IMR-90 (cell line): ENCODE results near the gene NOSTRIN. TPM values are rescaled to one million over a fixed set of nuclear protein-coding genes. Genes with fewer than 3 reads are reported as not detected.

Experiments used
- ATAC-seq: fragments of 200-7000 bp; cut with Tn5 transposase; 2 replicates; pipeline ENCODE4 v1.9.1; 2020; ENCODE audit warnings: low read depth, mild to moderate bottlenecking, moderate library complexity
- BruUV-seq: library from RNA; stranded (reverse); fragments of 400-500 nt; replicated peaks from 2 replicates; lab custom pipeline; 2021; lab: Mats Ljungman, UMichigan
- CTCF ChIA-PET: fragments of 300-600 bp; formaldehyde crosslinking; extraction: SDS; loops from one replicate; lab custom pipeline; 2021; ENCODE audit warnings: antibody characterized with exemption; lab: Yijun Ruan, JAX
- POLR2A ChIA-PET: fragments of 300-600 bp; sonication (Branson Sonifier 250); formaldehyde crosslinking; loops from one replicate; lab custom pipeline; 2022; ENCODE audit warnings: antibody characterized with exemption; ENCODE audit not compliant: unreplicated experiment; lab: Charles Lee
- DNase-seq: peaks from one replicate; pipeline ENCODE4 v3.0.0; 2013
- H2AFZ ChIP-seq: replicated peaks from 2 replicates; pipeline ENCODE3; 2013; ENCODE audit warnings: low read length, mild to moderate bottlenecking; ENCODE audit not compliant: poor library complexity
- H2AK5ac ChIP-seq: 2 replicates; pipeline ENCODE4 v1.6.1; 2013; ENCODE audit warnings: low read depth, low read length, inconsistent platforms
- H2AK9ac ChIP-seq: replicated peaks from 2 replicates; pipeline ENCODE3; 2013; ENCODE audit warnings: mild to moderate bottlenecking, low read depth, low read length, moderate library complexity; ENCODE audit not compliant: poor library complexity
- H2BK120ac ChIP-seq: 2 replicates; pipeline ENCODE4 v1.6.1; 2013; ENCODE audit warnings: low read depth, low read length, inconsistent platforms
- H2BK15ac ChIP-seq: 3 replicates; pipeline ENCODE4 v1.6.1; 2013; ENCODE audit warnings: low read depth, low read length, inconsistent platforms
- H2BK20ac ChIP-seq: 2 replicates; pipeline ENCODE4 v1.6.1; 2013; ENCODE audit warnings: low read depth, mild to moderate bottlenecking, inconsistent platforms, low read length, moderate library complexity
- H2BK5ac ChIP-seq: 2 replicates; pipeline ENCODE4 v1.6.1; 2013; ENCODE audit warnings: mild to moderate bottlenecking, low read depth, low read length, inconsistent platforms; ENCODE audit not compliant: poor library complexity, severe bottlenecking
- H3K14ac ChIP-seq: replicated peaks from 2 replicates; pipeline ENCODE4 v1.6.1; 2013; ENCODE audit warnings: low read depth, low read length, inconsistent platforms
- H3K18ac ChIP-seq: 2 replicates; pipeline ENCODE4 v1.6.1; 2013; ENCODE audit warnings: low read depth, low read length, control low read depth
- H3K23ac ChIP-seq: 2 replicates; pipeline ENCODE4 v1.6.1; 2013; ENCODE audit warnings: low read depth, low read length, inconsistent platforms
- H3K27ac ChIP-seq: 2 replicates; pipeline ENCODE4 v1.5.1; 2013; ENCODE audit warnings: mild to moderate bottlenecking, control low read depth, low read length; ENCODE audit not compliant: insufficient read depth
- H3K27me3 ChIP-seq: 2 replicates; pipeline ENCODE4 v1.6.1; 2013; ENCODE audit warnings: low read length; ENCODE audit not compliant: control insufficient read depth, insufficient read depth
- H3K36me3 ChIP-seq: 2 replicates; pipeline ENCODE4 v1.6.1; 2013; ENCODE audit warnings: low read length, mixed read lengths; ENCODE audit not compliant: control insufficient read depth, insufficient read depth
- H3K4ac ChIP-seq: 2 replicates; pipeline ENCODE4 v1.6.1; 2013; ENCODE audit warnings: low read depth, low read length, inconsistent platforms
- H3K4me1 ChIP-seq: 2 replicates; pipeline ENCODE4 v1.6.1; 2013; ENCODE audit warnings: low read length, mixed read lengths; ENCODE audit not compliant: control insufficient read depth, insufficient read depth
- H3K4me2 ChIP-seq: 2 replicates; pipeline ENCODE4 v1.6.1; 2013; ENCODE audit warnings: low read depth, mild to moderate bottlenecking, control low read depth, low read length, moderate library complexity
- H3K4me3 ChIP-seq: 2 replicates; pipeline ENCODE4 v1.5.1; 2013; ENCODE audit warnings: low read depth, mild to moderate bottlenecking, control low read depth, low read length, moderate library complexity; ENCODE audit not compliant: insufficient read depth
- H3K56ac ChIP-seq: 2 replicates; pipeline ENCODE4 v1.6.1; 2013; ENCODE audit warnings: low read length, inconsistent platforms; ENCODE audit not compliant: insufficient read depth; ENCODE audit errors: extremely low read depth
- H3K79me1 ChIP-seq, 2 experiments: 2 replicates each; pipeline ENCODE4 v1.6.1; 2013; ENCODE audit warnings: low read length in 2 of 2, inconsistent platforms in 1 of 2, low read depth in 1 of 2
- H3K9ac ChIP-seq: 2 replicates; pipeline ENCODE4 v1.6.1; 2013; ENCODE audit warnings: low read depth, low read length, control low read depth
- H3K9me1 ChIP-seq: 2 replicates; pipeline ENCODE4 v1.6.1; 2013; ENCODE audit warnings: low read length, inconsistent platforms; ENCODE audit not compliant: insufficient read depth
- H3K9me3 ChIP-seq: 2 replicates; pipeline ENCODE4 v1.6.1; 2013; ENCODE audit warnings: low read length; ENCODE audit not compliant: control insufficient read depth, insufficient read depth
- H4K20me1 ChIP-seq: 2 replicates; pipeline ENCODE4 v1.6.1; 2013; ENCODE audit warnings: low read length, inconsistent platforms; ENCODE audit not compliant: insufficient read depth
- H4K5ac ChIP-seq: 2 replicates; pipeline ENCODE4 v1.6.1; 2013; ENCODE audit warnings: mild to moderate bottlenecking, low read depth, low read length, control low read depth
- H4K8ac ChIP-seq, 2 experiments: 2 replicates each; pipeline ENCODE4 v1.6.1; 2013; ENCODE audit warnings: low read depth in 2 of 2, low read length in 2 of 2, control low read depth in 1 of 2, inconsistent platforms in 1 of 2
- H4K91ac ChIP-seq: 2 replicates; pipeline ENCODE4 v1.6.1; 2013; ENCODE audit warnings: low read depth, low read length, inconsistent platforms; ENCODE audit not compliant: insufficient read depth
- BHLHE40 ChIP-seq: fragments of 150-350 bp; IDR thresholded peaks from 2 replicates; pipeline ENCODE4 v1.6.1; 2016; ENCODE audit warnings: mild to moderate bottlenecking, low read depth, low read length
- CEBPB ChIP-seq: IDR thresholded peaks from 2 replicates; pipeline ENCODE4 v1.6.1; 2012; ENCODE audit warnings: low read depth, low read length, improper control_type of control experiment
- CTCF ChIP-seq: conservative IDR thresholded peaks from 2 replicates; pipeline ENCODE4 v1.5.1; 2012; ENCODE audit warnings: mild to moderate bottlenecking, low read depth, low read length, improper control_type of control experiment
- ELK1 ChIP-seq: fragments of 150-350 bp; IDR thresholded peaks from 2 replicates; pipeline ENCODE4 v1.6.1; 2016; ENCODE audit warnings: low read depth, mild to moderate bottlenecking, low read length, moderate library complexity, borderline replicate concordance
- FOS ChIP-seq: fragments of 150-350 bp; IDR thresholded peaks from 2 replicates; pipeline ENCODE4 v1.6.1; 2016; ENCODE audit warnings: low read depth, low read length
- MAFK ChIP-seq: IDR thresholded peaks from 2 replicates; pipeline ENCODE4 v1.6.1; 2012; ENCODE audit warnings: low read depth, low read length, improper control_type of control experiment
- MXI1 ChIP-seq: IDR thresholded peaks from 2 replicates; pipeline ENCODE4 v1.6.1; 2012; ENCODE audit warnings: low read depth, mild to moderate bottlenecking, low read length, moderate library complexity, borderline replicate concordance
- POLR2A ChIP-seq: IDR thresholded peaks from 2 replicates; pipeline ENCODE4 v1.6.1; 2012; ENCODE audit warnings: mild to moderate bottlenecking, low read depth, low read length
- RAD21 ChIP-seq: IDR thresholded peaks from 2 replicates; pipeline ENCODE4 v1.6.1; 2012; ENCODE audit warnings: low read length, improper control_type of control experiment
- RFX5 ChIP-seq: IDR thresholded peaks from 2 replicates; pipeline ENCODE4 v1.8.0; 2012; ENCODE audit warnings: low read depth, mild to moderate bottlenecking, low read length, moderate library complexity
- SMC3 ChIP-seq: fragments of 150-350 bp; IDR thresholded peaks from 2 replicates; pipeline ENCODE4 v1.6.1; 2016; ENCODE audit warnings: low read depth, mild to moderate bottlenecking, antibody characterized with exemption, low read length, moderate library complexity
- WGBS, 2 experiments: methylation state at CpG; one replicate each; pipeline versions ENCODE4 v1.1.5 to v1.1.7; 2013; ENCODE audit warnings: missing lambda C conversion rate in 2 of 2; ENCODE audit not compliant: insufficient read length in 1 of 2; ENCODE audit errors: extremely low coverage in 2 of 2; 5-methylcytosine and 5-hydroxymethylcytosine counted together
- dilution Hi-C: fragments of 300-500 bp; cut with HindIII; formaldehyde crosslinking; loops from one replicate; pipeline ENCODE4 v1.14.3; 2018; ENCODE audit warnings: low sequenced_read_pairs; ENCODE audit not compliant: unreplicated experiment
- in situ Hi-C: fragments of 300-500 bp; cut with MboI; formaldehyde crosslinking; loops from 3 replicates; pipeline ENCODE4 v1.14.3; 2019; ENCODE audit warnings: low sequenced_read_pairs, inconsistent platforms, mixed read lengths
- intact Hi-C: fragments of 100-400 bp; cut with micrococcal nuclease; formaldehyde crosslinking; loops from 2 replicates; pipeline ENCODE4 v1.10.0; 2022
- polyA plus RNA-seq, 3 experiments: library from polyadenylated mRNA; depleted of rRNA; stranded (reverse); fragments of >200 nt; gene quantifications; 2 replicates each; pipeline ENCODE4 v1.2.3, GENCODE V29; 2012; ENCODE audit warnings: low replicate concordance in 1 of 3
- total RNA-seq: library from RNA; depleted of rRNA; stranded (reverse); fragments of >200 nt; gene quantifications from 2 replicates; pipeline ENCODE4 v1.2.3, GENCODE V29; 2012

Gene NOSTRIN
- total and polyA plus RNA-seq, 2 of the 4 experiments (the other 2 are of a cell fraction): 0.15 to 0.18 TPM

GRCh38 chr2:168851674-168852320, 49.4 kb downstream of the NOSTRIN start:
- Histone ChIP-seq H3K23ac (no peak overlapping the region), H2AFZ (no peak overlapping the region), H4K8ac (no peak overlapping the region), H2AK9ac (no peak overlapping the region), H2BK5ac (no peak overlapping the region), H4K20me1 (no peaks in the 10 kb centered on the region), H4K91ac (no peak overlapping the region), H3K79me1 (no peaks in the 10 kb centered on the region), H3K9me3 (no peaks in the 10 kb centered on the region), H3K9ac (no peak overlapping the region), H2BK15ac (no peak overlapping the region), H3K27me3 (no peaks in the 10 kb centered on the region), H2BK120ac (no peak overlapping the region), H3K4me3 (no peak overlapping the region), H3K27ac (no peak overlapping the region), H3K4me2 (no peak overlapping the region), H3K36me3 (no peaks in the 10 kb centered on the region), H2BK20ac (no peak overlapping the region), H4K5ac (no peak overlapping the region), H3K4ac (no peak overlapping the region), H2AK5ac (no peak overlapping the region), H3K14ac (no peak overlapping the region), H3K56ac (no peak overlapping the region), H3K18ac (no peak overlapping the region), H3K9me1 (no peaks in the 10 kb centered on the region), H3K4me1 (no peaks in the 10 kb centered on the region)
- intact Hi-C loops: no loop called here
- dilution Hi-C loops: no loop called here
- in situ Hi-C loops: no loop called here
- ATAC-seq (peak; percentile 67), DNase-seq (peak; percentile 84)
- CTCF ChIA-PET: no interaction called here
- TF ChIP-seq BHLHE40 (no peak), SMC3 (no peak), POLR2A (no peak), CTCF (no peak), CEBPB (no peak), FOS (no peak), MXI1 (no peak; the same call in 1 of the 2 replicates), RFX5 (no peak), RAD21 (no peak), ELK1 (no peak), MAFK (no peak)
- BruUV-seq: no TSS peak
- WGBS, 2 experiments: no CpG with 5 or more reads among the region's 5 CpGs
- POLR2A ChIA-PET: no interaction called here
